Left renal cortex interstitium (tissue), 4 donors: ENCODE results near the gene C16orf86. TPM values are rescaled to one million over a fixed set of nuclear protein-coding genes. Genes with fewer than 3 reads are reported as not detected.
"Not testable (repeated sequence)": the region's sequence is repeated elsewhere in the genome, so short reads cannot be mapped to it uniquely, and the experiment has no call there.

Source experiments
- DNase-seq, 4 donors: peaks; one replicate each; pipeline ENCODE4 v3.0.0-alpha.2; 2013; ENCODE audit warnings: low read depth in 4 of 4, low spot score in 2 of 4, missing footprints in 1 of 4
- polyA plus RNA-seq, 4 donors: library from polyadenylated mRNA; unstranded; fragments of 120-200 nt; gene quantifications; one replicate each; pipeline ENCODE4 v1.2.1, GENCODE V29; 2013; ENCODE audit not compliant: insufficient read length in 4 of 4

Gene C16orf86
- polyA plus RNA-seq, 4 donors: 3.6 to 5.2 (median 4.0) TPM

GRCh38 chr16:67685388-67686112 lies 18.9 kb downstream of the C16orf86 start:
- no peak for DNase-seq

GRCh38 chr16:67693517-67694285 lies 27.1 kb downstream of the C16orf86 start:
- not testable (repeated sequence) for DNase-seq

GRCh38 chr16:67694611-67695010 lies 28.0 kb downstream of the C16orf86 start:
- no peak for DNase-seq

- no peak for DNase-seq
Measured at GRCh38 chr16:67697422-67698185, 31.0 kb downstream of the C16orf86 start.

GRCh38 chr16:67699265-67699664 lies 32.7 kb downstream of the C16orf86 start:
- no peak for DNase-seq

- no peak for DNase-seq
Measured at GRCh38 chr16:67701420-67701819, 34.8 kb downstream of the C16orf86 start.

GRCh38 chr16:67702130-67702529 lies 35.5 kb downstream of the C16orf86 start:
- no peak for DNase-seq

- no peak for DNase-seq
Measured at GRCh38 chr16:67703626-67704025, 37.0 kb downstream of the C16orf86 start.

- no peak for DNase-seq
Measured at GRCh38 chr16:67704110-67704509, 37.5 kb downstream of the C16orf86 start.

GRCh38 chr16:67707210-67707609 lies 40.6 kb downstream of the C16orf86 start:
- DNase-seq: no peak

GRCh38 chr16:67707790-67708189 lies 41.2 kb downstream of the C16orf86 start:
- no peak for DNase-seq

GRCh38 chr16:67708368-67708771 lies 41.8 kb downstream of the C16orf86 start:
- DNase-seq: no peak

GRCh38 chr16:67709050-67709449 lies 42.4 kb downstream of the C16orf86 start:
- DNase-seq: no peak

- DNase-seq: no peak
Measured at GRCh38 chr16:67710607-67711006, 44.0 kb downstream of the C16orf86 start.

- DNase-seq: no peak
Measured at GRCh38 chr16:67713647-67714273, 47.1 kb downstream of the C16orf86 start.

- DNase-seq: no peak
Measured at GRCh38 chr16:67714522-67714921, 47.9 kb downstream of the C16orf86 start.

- DNase-seq: no peak
Measured at GRCh38 chr16:67716097-67716496, 49.5 kb downstream of the C16orf86 start.
